ENCODE data around the gene CCNK.

CCNK gene

GRCh38 chr14:99521176-99522024 is 40.2 kb downstream of the CCNK start:
- DNase-seq: no peak

GRCh38 chr14:99522025-99522401 is 40.8 kb downstream of the CCNK start:
- no peak for DNase-seq

GRCh38 chr14:99522457-99522891 is 41.3 kb downstream of the CCNK start:
- DNase-seq: no peak

DNA sequence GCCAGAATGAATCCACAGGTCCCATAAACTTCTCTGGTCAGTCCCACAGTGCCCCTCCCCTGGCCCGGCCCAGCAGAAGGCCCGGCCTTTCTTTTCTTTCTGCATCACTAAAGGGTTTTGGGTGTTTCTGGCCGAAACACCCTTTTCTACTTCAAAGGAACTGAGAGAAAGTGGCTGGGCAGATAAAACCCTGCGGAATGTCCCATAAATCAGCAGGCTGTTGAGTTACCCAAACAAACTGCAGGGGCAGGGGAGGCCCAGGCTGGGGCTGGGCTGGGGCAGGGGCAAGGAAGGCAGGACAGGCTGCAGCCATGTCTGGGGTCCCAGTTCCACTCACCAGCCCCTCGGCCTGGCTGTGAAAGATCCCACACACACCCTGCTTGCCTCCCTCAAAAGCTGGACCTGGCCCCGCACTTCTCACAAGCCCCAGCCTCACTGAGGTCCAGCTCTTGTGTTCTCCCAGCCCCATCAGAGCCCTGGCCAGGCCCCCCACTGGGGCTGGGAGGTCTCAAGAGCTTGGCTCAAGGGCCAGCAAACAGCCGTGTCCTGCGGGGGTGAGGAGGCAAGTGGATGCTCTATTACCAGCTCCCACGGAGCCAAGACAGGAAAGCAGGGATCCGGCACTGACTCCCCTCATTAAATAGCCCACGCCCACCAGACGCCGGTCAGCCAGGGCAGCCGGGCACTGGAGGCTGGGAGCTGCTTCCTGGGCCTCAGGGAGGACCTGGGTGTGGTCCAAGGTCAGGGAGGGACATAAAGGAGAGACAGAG is 41.9 kb downstream of the CCNK start:
- DNase-seq: no peak

DNA sequence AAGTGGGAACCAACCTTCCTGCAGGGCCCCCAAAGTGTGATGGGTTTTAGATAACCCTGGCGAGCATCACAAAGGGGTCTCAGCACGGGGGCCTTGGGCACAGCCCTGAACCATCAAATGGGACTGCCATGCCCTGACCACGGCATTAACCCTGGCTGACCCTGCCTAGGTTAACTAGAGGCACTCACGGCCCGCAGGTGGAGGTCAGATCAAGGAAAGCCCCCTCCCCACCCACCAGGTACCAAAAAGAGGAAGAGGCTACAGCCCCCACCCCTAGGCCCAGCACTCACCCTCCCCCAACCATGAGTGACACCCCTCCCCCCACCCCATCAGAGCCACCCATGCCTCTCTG is 42.5 kb downstream of the CCNK start:
- no peak for DNase-seq

DNA sequence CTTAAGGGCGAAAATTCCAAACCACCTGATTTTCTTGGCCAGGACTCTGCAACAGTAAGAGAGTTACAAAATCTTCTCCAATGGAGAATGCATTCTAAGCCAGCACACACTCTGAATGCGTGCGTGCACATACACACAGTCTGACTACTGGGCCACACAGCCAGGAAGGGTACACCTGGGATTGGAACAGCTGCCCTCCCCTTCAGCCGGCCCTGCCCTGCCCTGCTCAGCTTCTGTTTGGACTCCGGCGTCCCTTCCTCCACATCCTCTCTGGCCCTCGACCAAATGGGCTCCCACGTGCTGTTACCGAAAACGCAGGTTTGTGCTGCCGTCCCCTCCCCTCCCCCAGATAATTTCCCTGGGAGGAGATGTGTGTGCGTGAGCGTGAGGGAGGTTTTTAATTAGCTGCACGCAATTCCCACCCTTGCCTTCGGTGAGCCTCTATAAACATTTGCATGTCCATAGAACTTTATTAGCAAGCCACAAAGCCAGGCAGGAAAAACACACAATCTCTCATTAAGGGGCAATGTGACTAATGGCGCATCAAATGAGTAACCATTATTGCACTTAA is 43.0 kb downstream of the CCNK start:
- no peak for DNase-seq

GRCh38 chr14:99524804-99525698 is 43.8 kb downstream of the CCNK start:
- DNase-seq: no peak

GRCh38 chr14:99525699-99526080 is 44.5 kb downstream of the CCNK start:
- DNase-seq: no peak

- DNase-seq: no peak
Measured at GRCh38 chr14:99527026-99527425, 45.8 kb downstream of the CCNK start.

- no peak for DNase-seq
Measured at GRCh38 chr14:99527427-99528076, 46.3 kb downstream of the CCNK start.

DNA sequence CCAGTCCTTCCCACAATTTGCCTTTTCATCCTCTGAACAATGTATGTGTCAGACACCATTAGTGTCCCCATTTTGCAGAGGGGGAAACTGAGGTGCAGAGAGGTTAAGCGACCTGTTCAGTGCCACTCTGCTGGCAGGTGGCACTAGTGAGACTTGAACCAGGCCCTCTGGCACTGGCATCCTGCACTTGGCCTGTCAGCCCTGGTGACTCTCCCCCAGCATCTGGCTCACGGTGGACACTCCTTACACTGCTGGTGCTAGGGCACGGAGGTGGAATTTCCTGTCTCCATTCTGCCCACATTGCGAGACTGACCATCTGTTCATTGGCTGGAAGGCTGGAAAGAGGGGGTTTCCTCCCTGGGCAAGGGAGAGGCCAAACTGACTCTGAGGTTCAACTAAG is 48.7 kb downstream of the CCNK start:
- no peak for DNase-seq

DNA sequence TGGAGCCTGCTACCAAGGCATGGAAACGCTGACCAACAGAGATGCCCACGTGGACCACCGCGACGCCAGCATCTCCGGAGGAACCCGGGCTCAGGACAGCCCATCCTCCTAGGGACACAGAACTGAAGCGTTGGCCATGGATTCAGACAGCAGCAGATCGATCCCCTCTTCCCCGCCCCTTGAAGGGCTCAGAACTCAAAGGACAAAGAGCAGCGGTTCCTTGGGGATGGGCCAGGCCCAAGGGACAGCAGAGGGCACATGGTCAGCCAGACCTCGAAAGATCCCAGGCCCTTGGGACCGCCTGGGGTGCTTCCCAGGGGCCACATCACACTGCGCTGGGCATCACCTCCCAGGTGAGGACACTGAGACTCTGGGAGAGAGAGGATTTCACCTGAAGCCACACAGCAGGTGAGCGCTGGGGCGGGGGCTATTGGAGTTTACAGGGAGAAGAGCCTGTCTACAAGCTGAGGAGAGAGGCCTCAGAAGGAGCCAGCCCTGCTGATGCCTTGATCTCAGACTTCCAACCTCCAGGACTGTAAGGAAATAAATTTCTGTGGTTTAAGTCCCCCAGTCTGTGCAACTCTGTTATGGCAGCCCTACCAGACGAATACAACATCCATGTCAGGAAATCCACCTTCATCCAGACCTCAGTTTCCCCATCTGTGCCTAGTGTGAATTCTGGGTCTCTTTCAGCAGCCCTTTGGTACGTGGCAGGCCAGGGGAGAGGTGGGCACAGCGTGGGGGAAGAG is 49.4 kb downstream of the CCNK start:
- DNase-seq: no peak

- peak; percentile 50 for DNase-seq
Measured at GRCh38 chr14:99531251-99532096, 50.3 kb downstream of the CCNK start.

- DNase-seq: no peak
Measured at GRCh38 chr14:99532310-99532709, 51.1 kb downstream of the CCNK start.

- DNase-seq: no peak
Measured at GRCh38 chr14:99534333-99534732, 53.1 kb downstream of the CCNK start.

DNA sequence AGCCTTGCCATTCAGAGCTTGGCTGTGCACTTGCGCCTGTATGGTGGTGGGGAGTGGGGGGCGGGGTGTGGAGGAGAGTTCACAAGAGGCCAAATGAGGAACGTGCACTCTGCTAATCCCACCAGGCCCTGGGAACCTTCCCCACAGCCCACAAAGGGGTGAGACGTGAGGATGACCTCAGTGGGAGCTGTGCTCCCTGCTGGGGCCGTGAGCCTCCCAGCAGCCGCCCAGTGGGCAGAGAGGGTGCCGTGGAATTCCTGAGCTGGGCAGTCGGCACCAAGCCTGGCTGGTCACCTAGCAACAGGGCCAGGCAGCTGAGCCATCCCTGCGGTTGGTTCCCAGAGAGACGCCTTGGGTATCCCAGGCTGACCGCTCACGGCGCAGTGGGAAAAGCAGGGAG is 53.7 kb downstream of the CCNK start:
- no peak for DNase-seq

DNA sequence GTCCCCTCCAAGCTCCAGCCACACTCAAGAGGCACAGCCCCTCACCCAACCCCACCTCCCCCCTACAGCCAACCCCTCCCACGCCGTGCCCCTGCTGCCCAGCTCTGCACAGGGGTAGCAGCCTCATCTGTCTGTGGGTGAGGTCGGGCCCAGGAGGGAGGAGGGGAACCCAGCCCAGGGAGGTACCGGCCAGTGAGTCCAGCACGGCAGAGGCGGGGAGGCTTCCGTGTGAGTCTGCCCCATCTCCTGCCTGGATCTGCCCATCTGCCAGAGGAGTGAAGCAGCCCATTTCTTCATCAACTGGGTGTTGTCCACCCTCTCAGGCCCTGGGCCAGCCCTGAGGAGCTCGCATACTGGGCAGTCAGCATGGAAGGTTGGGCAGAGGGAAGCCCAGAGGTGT is 54.2 kb downstream of the CCNK start:
- no peak for DNase-seq

- no peak for DNase-seq
Measured at GRCh38 chr14:99535908-99536778, 54.9 kb downstream of the CCNK start.

GRCh38 chr14:99537399-99537798 is 56.2 kb downstream of the CCNK start:
- DNase-seq: no peak

DNA sequence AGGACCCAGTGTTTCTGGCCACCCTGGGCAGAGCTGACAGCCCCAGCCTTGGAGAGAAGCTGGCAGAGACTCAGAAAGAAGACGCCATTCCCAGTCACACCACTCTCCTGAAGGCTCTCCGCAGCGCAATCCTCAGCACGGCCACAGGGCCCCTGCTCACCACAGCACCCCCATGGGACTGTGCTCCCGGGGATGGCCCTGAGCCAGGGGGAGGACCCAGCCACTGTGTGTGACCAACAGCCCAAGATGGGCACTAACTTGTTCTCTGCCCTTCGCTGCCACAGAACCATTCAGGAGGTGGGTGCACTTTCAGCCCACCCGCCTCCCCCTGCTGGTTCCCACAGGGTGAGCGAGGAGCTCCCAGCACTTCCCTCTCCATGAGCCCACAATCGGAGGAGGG is 57.1 kb downstream of the CCNK start:
- DNase-seq: no peak
